Liver (tissue), 9 donors: ENCODE measurements around the gene KCNJ10. TPM values are rescaled to one million over a fixed set of nuclear protein-coding genes. Genes with fewer than 3 reads are reported as not detected.

Experiments used
- DNase-seq: peaks from one replicate; pipeline ENCODE4 v3.0.0-alpha.2; 2017; ENCODE audit warnings: low spot score
- H3K27ac ChIP-seq, 2 donors: one replicate each; pipeline ENCODE4 v1.7.0; 2013; ENCODE audit warnings: inconsistent platforms in 2 of 2, low read length in 2 of 2, control low read depth in 1 of 2, low read depth in 1 of 2, mild to moderate bottlenecking in 1 of 2
- H3K27me3 ChIP-seq, 4 donors: one replicate each; pipeline versions ENCODE4 v1.6.1 to v1.7.0; 2013; ENCODE audit warnings: low read length in 3 of 4, inconsistent platforms in 1 of 4, mild to moderate bottlenecking in 1 of 4, moderate library complexity in 1 of 4; ENCODE audit not compliant: control insufficient read depth in 4 of 4, insufficient read depth in 4 of 4
- H3K36me3 ChIP-seq, 4 donors: one replicate each; pipeline versions ENCODE4 v1.6.1 to v1.7.0; 2013; ENCODE audit warnings: low read length in 3 of 4, mild to moderate bottlenecking in 3 of 4, low read depth in 1 of 4, moderate library complexity in 1 of 4; ENCODE audit not compliant: control insufficient read depth in 4 of 4, insufficient read depth in 3 of 4
- H3K4me1 ChIP-seq, 4 donors: one replicate each; pipeline versions ENCODE4 v1.6.1 to v1.7.0; 2013; ENCODE audit warnings: low read length in 3 of 4, mild to moderate bottlenecking in 3 of 4, moderate library complexity in 1 of 4; ENCODE audit not compliant: control insufficient read depth in 4 of 4, insufficient read depth in 4 of 4
- H3K4me3 ChIP-seq, 3 donors: one replicate each; pipeline versions ENCODE4 v1.6.1 to v1.7.0; 2013; ENCODE audit warnings: low read length in 3 of 3, control low read depth in 1 of 3, low read depth in 1 of 3, mild to moderate bottlenecking in 1 of 3
- H3K9ac ChIP-seq, 2 donors: one replicate each; pipeline ENCODE4 v1.7.0; 2013; ENCODE audit warnings: low read length in 2 of 2, mild to moderate bottlenecking in 2 of 2, moderate library complexity in 2 of 2, control low read depth in 1 of 2, low read depth in 1 of 2
- H3K9me3 ChIP-seq, 4 donors: one replicate each; pipeline versions ENCODE4 v1.6.1 to v1.7.0; 2013; ENCODE audit warnings: low read length in 3 of 4; ENCODE audit not compliant: control insufficient read depth in 4 of 4
- EGR1 ChIP-seq, 2 donors: IDR thresholded peaks; 2 replicates each; pipeline ENCODE4 v1.6.1; 2016 to 2018; ENCODE audit warnings: antibody characterized with exemption in 2 of 2, low read depth in 2 of 2
- FOXA1 ChIP-seq: IDR thresholded peaks from 2 replicates; pipeline ENCODE4 v1.6.1; 2016; ENCODE audit warnings: antibody characterized with exemption
- FOXA2 ChIP-seq: IDR thresholded peaks from 2 replicates; pipeline ENCODE4 v1.6.1; 2016; ENCODE audit warnings: antibody characterized with exemption
- GABPA ChIP-seq, 2 donors: IDR thresholded peaks in 1 of 2; conservative IDR thresholded peaks in 1 of 2; 2 replicates each; pipeline ENCODE4 v1.6.1; 2016; ENCODE audit warnings: antibody characterized with exemption in 2 of 2, mild to moderate bottlenecking in 1 of 2, moderate library complexity in 1 of 2
- HNF4A ChIP-seq, 2 donors: conservative IDR thresholded peaks; 2 replicates each; pipeline ENCODE4 v1.6.1; 2016; ENCODE audit warnings: antibody characterized with exemption in 2 of 2, mild to moderate bottlenecking in 2 of 2
- HNF4G ChIP-seq: IDR thresholded peaks from 2 replicates; pipeline ENCODE4 v1.6.1; 2016; ENCODE audit warnings: antibody characterized with exemption
- JUND ChIP-seq, 2 donors: IDR thresholded peaks; 2 replicates each; pipeline ENCODE4 v1.6.1; 2016; ENCODE audit warnings: antibody characterized with exemption in 2 of 2
- NR2F2 ChIP-seq: IDR thresholded peaks from 2 replicates; pipeline ENCODE4 v1.6.1; 2016; ENCODE audit warnings: antibody characterized with exemption
- RAD21 ChIP-seq, 2 donors: IDR thresholded peaks; 2 replicates each; pipeline ENCODE4 v1.6.1; 2016; ENCODE audit warnings: antibody characterized with exemption in 2 of 2, mild to moderate bottlenecking in 2 of 2
- RXRA ChIP-seq, 2 donors: IDR thresholded peaks; 2 replicates each; pipeline ENCODE4 v1.6.1; 2017 to 2018; ENCODE audit warnings: antibody characterized with exemption in 2 of 2, mild to moderate bottlenecking in 1 of 2
- SP1 ChIP-seq: IDR thresholded peaks from 2 replicates; pipeline ENCODE4 v1.6.1; 2018; ENCODE audit warnings: antibody characterized with exemption, mild to moderate bottlenecking
- TAF1 ChIP-seq: conservative IDR thresholded peaks from 2 replicates; pipeline ENCODE4 v1.6.1; 2016; ENCODE audit warnings: antibody characterized with exemption, mild to moderate bottlenecking
- YY1 ChIP-seq: IDR thresholded peaks from 2 replicates; pipeline ENCODE4 v1.6.1; 2016; ENCODE audit warnings: antibody characterized with exemption, mild to moderate bottlenecking
- WGBS: extraction: QIAGEN DNeasy Blood & Tissue Kit; methylation state at CpG from one replicate; pipeline ENCODE4 v1.1.7; 2013; 5-methylcytosine and 5-hydroxymethylcytosine counted together
- polyA plus RNA-seq, 2 donors: library from polyadenylated mRNA; stranded (reverse) in 1 of 2; unstranded in 1 of 2; fragments of 200-250 nt in 1 of 2; fragments of >200 nt in 1 of 2; fragmentation: Nextera tagmentation in 1 of 2; extraction: Ambion mirVana in 1 of 2; gene quantifications; one replicate each; pipeline versions ENCODE4 v1.2.1 to v1.2.3, GENCODE V29; 2013 to 2015
- total RNA-seq, 2 donors: library from RNA; depleted of rRNA; stranded (reverse); fragments of >200 nt; gene quantifications; one replicate each; pipeline ENCODE4 v1.2.3, GENCODE V29; 2014
- TF ChIP-seq, protein P1 (sequence below): IDR thresholded peaks from 2 replicates; pipeline ENCODE4 v1.6.1; 2016; ENCODE audit warnings: antibody characterized with exemption
- TF ChIP-seq, protein P2 (sequence below): fragments of 150-350 bp; IDR thresholded peaks from 2 replicates; pipeline ENCODE4 v1.5.1; 2017; ENCODE audit warnings: improper control_type of control experiment, low read depth, low read length; ENCODE audit not compliant: missing input control
- TF ChIP-seq, protein P3 (sequence below): IDR thresholded peaks from 2 replicates; pipeline ENCODE4 v1.6.1; 2016; ENCODE audit warnings: antibody characterized with exemption
- TF ChIP-seq, protein P4 (sequence below): IDR thresholded peaks from 2 replicates; pipeline ENCODE4 v1.6.1; 2016; ENCODE audit warnings: antibody characterized with exemption, mild to moderate bottlenecking
- TF ChIP-seq, protein P5 (sequence below): IDR thresholded peaks from 2 replicates; pipeline ENCODE4 v1.6.1; 2016; ENCODE audit warnings: antibody characterized with exemption
- donor health status: healthy.
- donor health status: healthy.
- donor health status: healthy.
- donor health status: healthy.
- donor health status: healthy.

KCNJ10 gene
- total and polyA plus RNA-seq, 4 donors = 0.48 to 1.6 (median 0.52) TPM

DNA sequence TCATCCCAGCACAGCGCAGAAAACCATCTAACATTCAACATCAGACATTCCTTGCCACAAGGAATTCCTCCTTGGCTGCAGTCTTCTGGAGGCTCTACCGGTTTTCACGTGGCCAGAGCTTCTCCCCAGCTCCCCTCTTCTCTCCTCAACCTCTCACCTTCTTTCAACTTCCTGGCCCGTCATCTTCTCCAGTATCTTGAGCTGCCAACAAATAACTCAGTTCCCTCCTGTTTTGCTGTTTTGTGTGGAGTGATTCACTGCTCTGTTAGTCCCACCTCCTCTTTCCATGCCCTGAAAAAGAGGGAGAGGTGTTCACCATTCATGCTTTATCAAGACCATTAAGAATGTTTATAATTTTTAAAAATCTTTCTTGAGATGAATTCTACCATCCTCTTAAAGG, 70.8 kb downstream of the KCNJ10 start:
- no peaks in the 10 kb centered on the region for H3K9me3 ChIP-seq
- H3K4me1 ChIP-seq = no peaks in the 10 kb centered on the region
- H3K9ac ChIP-seq = no peak overlapping the region
- H3K36me3 ChIP-seq = no peaks in the 10 kb centered on the region
- H3K27me3 ChIP-seq = no peaks in the 10 kb centered on the region
- DNase-seq = no peak
- no peak overlapping the region for H3K4me3 ChIP-seq
- H3K27ac ChIP-seq = no peak overlapping the region
- TF ChIP-seq, protein P1, sequence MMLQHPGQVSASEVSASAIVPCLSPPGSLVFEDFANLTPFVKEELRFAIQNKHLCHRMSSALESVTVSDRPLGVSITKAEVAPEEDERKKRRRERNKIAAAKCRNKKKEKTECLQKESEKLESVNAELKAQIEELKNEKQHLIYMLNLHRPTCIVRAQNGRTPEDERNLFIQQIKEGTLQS = no peak
- TF ChIP-seq, protein P2, sequence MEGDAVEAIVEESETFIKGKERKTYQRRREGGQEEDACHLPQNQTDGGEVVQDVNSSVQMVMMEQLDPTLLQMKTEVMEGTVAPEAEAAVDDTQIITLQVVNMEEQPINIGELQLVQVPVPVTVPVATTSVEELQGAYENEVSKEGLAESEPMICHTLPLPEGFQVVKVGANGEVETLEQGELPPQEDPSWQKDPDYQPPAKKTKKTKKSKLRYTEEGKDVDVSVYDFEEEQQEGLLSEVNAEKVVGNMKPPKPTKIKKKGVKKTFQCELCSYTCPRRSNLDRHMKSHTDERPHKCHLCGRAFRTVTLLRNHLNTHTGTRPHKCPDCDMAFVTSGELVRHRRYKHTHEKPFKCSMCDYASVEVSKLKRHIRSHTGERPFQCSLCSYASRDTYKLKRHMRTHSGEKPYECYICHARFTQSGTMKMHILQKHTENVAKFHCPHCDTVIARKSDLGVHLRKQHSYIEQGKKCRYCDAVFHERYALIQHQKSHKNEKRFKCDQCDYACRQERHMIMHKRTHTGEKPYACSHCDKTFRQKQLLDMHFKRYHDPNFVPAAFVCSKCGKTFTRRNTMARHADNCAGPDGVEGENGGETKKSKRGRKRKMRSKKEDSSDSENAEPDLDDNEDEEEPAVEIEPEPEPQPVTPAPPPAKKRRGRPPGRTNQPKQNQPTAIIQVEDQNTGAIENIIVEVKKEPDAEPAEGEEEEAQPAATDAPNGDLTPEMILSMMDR = no peak
- TF ChIP-seq RXRA (IDR thresholded peaks at IDR 0.05) = no peak
- no peak for TF ChIP-seq HNF4G
- no peak for TF ChIP-seq GABPA (IDR thresholded peaks at IDR 0.05 in 1 of 2, conservative IDR thresholded peaks at IDR 0.05 in 1 of 2)
- TF ChIP-seq NR2F2 = no peak
- TF ChIP-seq JUND (IDR thresholded peaks at IDR 0.05) = no peak
- no peak for TF ChIP-seq YY1
- no peak for TF ChIP-seq TAF1
- TF ChIP-seq FOXA2 = no peak
- TF ChIP-seq, protein P3, sequence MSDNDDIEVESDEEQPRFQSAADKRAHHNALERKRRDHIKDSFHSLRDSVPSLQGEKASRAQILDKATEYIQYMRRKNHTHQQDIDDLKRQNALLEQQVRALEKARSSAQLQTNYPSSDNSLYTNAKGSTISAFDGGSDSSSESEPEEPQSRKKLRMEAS = no peak
- no peak for TF ChIP-seq RAD21 (IDR thresholded peaks at IDR 0.05)
- TF ChIP-seq, protein P4, sequence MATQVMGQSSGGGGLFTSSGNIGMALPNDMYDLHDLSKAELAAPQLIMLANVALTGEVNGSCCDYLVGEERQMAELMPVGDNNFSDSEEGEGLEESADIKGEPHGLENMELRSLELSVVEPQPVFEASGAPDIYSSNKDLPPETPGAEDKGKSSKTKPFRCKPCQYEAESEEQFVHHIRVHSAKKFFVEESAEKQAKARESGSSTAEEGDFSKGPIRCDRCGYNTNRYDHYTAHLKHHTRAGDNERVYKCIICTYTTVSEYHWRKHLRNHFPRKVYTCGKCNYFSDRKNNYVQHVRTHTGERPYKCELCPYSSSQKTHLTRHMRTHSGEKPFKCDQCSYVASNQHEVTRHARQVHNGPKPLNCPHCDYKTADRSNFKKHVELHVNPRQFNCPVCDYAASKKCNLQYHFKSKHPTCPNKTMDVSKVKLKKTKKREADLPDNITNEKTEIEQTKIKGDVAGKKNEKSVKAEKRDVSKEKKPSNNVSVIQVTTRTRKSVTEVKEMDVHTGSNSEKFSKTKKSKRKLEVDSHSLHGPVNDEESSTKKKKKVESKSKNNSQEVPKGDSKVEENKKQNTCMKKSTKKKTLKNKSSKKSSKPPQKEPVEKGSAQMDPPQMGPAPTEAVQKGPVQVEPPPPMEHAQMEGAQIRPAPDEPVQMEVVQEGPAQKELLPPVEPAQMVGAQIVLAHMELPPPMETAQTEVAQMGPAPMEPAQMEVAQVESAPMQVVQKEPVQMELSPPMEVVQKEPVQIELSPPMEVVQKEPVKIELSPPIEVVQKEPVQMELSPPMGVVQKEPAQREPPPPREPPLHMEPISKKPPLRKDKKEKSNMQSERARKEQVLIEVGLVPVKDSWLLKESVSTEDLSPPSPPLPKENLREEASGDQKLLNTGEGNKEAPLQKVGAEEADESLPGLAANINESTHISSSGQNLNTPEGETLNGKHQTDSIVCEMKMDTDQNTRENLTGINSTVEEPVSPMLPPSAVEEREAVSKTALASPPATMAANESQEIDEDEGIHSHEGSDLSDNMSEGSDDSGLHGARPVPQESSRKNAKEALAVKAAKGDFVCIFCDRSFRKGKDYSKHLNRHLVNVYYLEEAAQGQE = no peak
- no peak for TF ChIP-seq FOXA1
- no peak for TF ChIP-seq EGR1 (IDR thresholded peaks at IDR 0.05; ENCODE audit: low read depth in 2 of 2)
- TF ChIP-seq HNF4A (conservative IDR thresholded peaks at IDR 0.05) = no peak
- no peak for TF ChIP-seq SP1
- TF ChIP-seq, protein P5, sequence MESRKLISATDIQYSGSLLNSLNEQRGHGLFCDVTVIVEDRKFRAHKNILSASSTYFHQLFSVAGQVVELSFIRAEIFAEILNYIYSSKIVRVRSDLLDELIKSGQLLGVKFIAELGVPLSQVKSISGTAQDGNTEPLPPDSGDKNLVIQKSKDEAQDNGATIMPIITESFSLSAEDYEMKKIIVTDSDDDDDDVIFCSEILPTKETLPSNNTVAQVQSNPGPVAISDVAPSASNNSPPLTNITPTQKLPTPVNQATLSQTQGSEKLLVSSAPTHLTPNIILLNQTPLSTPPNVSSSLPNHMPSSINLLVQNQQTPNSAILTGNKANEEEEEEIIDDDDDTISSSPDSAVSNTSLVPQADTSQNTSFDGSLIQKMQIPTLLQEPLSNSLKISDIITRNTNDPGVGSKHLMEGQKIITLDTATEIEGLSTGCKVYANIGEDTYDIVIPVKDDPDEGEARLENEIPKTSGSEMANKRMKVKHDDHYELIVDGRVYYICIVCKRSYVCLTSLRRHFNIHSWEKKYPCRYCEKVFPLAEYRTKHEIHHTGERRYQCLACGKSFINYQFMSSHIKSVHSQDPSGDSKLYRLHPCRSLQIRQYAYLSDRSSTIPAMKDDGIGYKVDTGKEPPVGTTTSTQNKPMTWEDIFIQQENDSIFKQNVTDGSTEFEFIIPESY = no peak
- WGBS = 62% methylated on average over 4 of the region's 4 CpGs
